ENCODE data around the gene FBXL13. TPM values are rescaled to one million over a fixed set of nuclear protein-coding genes. Genes with fewer than 3 reads are reported as not detected.

The FBXL13 gene
- 0.93 and 3.0 TPM in 2 replicates for total RNA-seq

GRCh38 chr7:103074519-103075336 lies at the start of gene FBXL13, which contains the start of gene ARMC10:
TSS of gene FBXL13 (minus strand) at chr7:103074796.
TSS of gene ARMC10 (plus strand) at chr7:103075140. CDS start at chr7:103075273, 133 bp downstream.

GRCh38 chr7:102912742-102913141 lies 161.9 kb downstream of the FBXL13 start, which contains the start of gene LRRC17:
TSS of gene LRRC17 (plus strand) at chr7:102913000. CDS start at chr7:102933914, 20,914 bp downstream.

Other genes with a start within 250 kb of the FBXL13 start
- gene LRRC17, start 161.8 kb downstream of the FBXL13 start, total RNA-seq = 76.1 and 264 TPM in 2 replicates
- gene ARMC10, start 344 bp upstream of the FBXL13 start, total RNA-seq = 25.7 and 35.5 TPM in 2 replicates
- 2.4 and 6.0 TPM in 2 replicates for gene NAPEPLD, start 74.3 kb upstream of the FBXL13 start, total RNA-seq
- gene PMPCB, start 222.6 kb upstream of the FBXL13 start, total RNA-seq = 24.2 and 61.2 TPM in 2 replicates

All from pericardium fibroblast (primary cell).